Breast epithelium (tissue), 3 donors: ENCODE measurements around the gene ZCRB1.

Experiments
- POLR2A ChIP-seq: fragments of 450-650 bp; IDR thresholded peaks from one replicate; pipeline ENCODE4 v1.6.1; 2016; ENCODE audit warnings: antibody characterized with exemption, mild to moderate bottlenecking, moderate library complexity
- POLR2AphosphoS5 ChIP-seq, 3 donors: sonication (generic); formaldehyde crosslinking; IDR thresholded peaks; one replicate each; pipeline ENCODE4 v1.6.1; 2017; ENCODE audit warnings: antibody characterized with exemption in 3 of 3
- TF ChIP-seq, protein P1 (sequence below), 3 donors: fragments of 450-650 bp; IDR thresholded peaks; one replicate each; pipeline ENCODE4 v1.5.1; 2016 to 2017; ENCODE audit warnings: antibody characterized with exemption in 3 of 3, mild to moderate bottlenecking in 3 of 3, moderate library complexity in 3 of 3

- TF ChIP-seq POLR2AphosphoS5 (IDR thresholded peaks at IDR 0.05): peak; percentile 64 to 87 (median 65)
- TF ChIP-seq, protein P1, sequence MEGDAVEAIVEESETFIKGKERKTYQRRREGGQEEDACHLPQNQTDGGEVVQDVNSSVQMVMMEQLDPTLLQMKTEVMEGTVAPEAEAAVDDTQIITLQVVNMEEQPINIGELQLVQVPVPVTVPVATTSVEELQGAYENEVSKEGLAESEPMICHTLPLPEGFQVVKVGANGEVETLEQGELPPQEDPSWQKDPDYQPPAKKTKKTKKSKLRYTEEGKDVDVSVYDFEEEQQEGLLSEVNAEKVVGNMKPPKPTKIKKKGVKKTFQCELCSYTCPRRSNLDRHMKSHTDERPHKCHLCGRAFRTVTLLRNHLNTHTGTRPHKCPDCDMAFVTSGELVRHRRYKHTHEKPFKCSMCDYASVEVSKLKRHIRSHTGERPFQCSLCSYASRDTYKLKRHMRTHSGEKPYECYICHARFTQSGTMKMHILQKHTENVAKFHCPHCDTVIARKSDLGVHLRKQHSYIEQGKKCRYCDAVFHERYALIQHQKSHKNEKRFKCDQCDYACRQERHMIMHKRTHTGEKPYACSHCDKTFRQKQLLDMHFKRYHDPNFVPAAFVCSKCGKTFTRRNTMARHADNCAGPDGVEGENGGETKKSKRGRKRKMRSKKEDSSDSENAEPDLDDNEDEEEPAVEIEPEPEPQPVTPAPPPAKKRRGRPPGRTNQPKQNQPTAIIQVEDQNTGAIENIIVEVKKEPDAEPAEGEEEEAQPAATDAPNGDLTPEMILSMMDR (IDR thresholded peaks at IDR 0.05): peak in 1 of 3 donors; percentile 9
- peak; percentile 50 for TF ChIP-seq POLR2A
Observed at GRCh38 chr12:42325653-42326474, at the start of gene ZCRB1, which contains the start of gene PPHLN1.
